Smooth muscle cell (in vitro differentiated cells): ENCODE measurements around the gene UQCRC2. TPM values are rescaled to one million over a fixed set of nuclear protein-coding genes. Genes with fewer than 3 reads are reported as not detected.

Source experiments
- DNase-seq: peaks from one replicate; lab custom pipeline; 2025; ENCODE audit not compliant: unreplicated experiment; lab: John Stamatoyannopoulos, UW
- H2AFZ ChIP-seq: fragments of 200-600 bp; sonication (generic); 2 replicates; pipeline ENCODE4 v1.6.0; 2016; ENCODE audit warnings: antibody characterized with exemption, low read depth, mild to moderate bottlenecking
- H3F3A ChIP-seq: fragments of 200-600 bp; sonication (generic); 2 replicates; pipeline ENCODE4 v1.6.0; 2017; ENCODE audit warnings: antibody characterized with exemption, low read depth
- H3K27ac ChIP-seq: fragments of 200-600 bp; sonication (generic); 2 replicates; pipeline ENCODE4 v1.5.1; 2016; ENCODE audit warnings: low read depth, mild to moderate bottlenecking
- H3K27me3 ChIP-seq: fragments of 200-600 bp; sonication (generic); 2 replicates; pipeline ENCODE4 v1.6.1; 2016; ENCODE audit warnings: low read depth, mild to moderate bottlenecking
- H3K36me3 ChIP-seq: fragments of 200-600 bp; sonication (generic); 2 replicates; pipeline ENCODE4 v1.5.1; 2016; ENCODE audit warnings: low read depth
- H3K4me1 ChIP-seq: fragments of 200-600 bp; sonication (generic); 2 replicates; pipeline ENCODE4 v1.5.1; 2016; ENCODE audit warnings: low read depth
- H3K4me2 ChIP-seq: fragments of 200-600 bp; sonication (generic); 2 replicates; pipeline ENCODE4 v1.6.0; 2016; ENCODE audit warnings: mild to moderate bottlenecking
- H3K4me3 ChIP-seq: fragments of 200-600 bp; sonication (generic); 2 replicates; pipeline ENCODE4 v1.5.1; 2016; ENCODE audit warnings: mild to moderate bottlenecking
- H3K79me2 ChIP-seq: fragments of 200-600 bp; sonication (generic); 2 replicates; pipeline ENCODE4 v1.6.0; 2016; ENCODE audit warnings: low read depth, mild to moderate bottlenecking
- H3K9ac ChIP-seq: fragments of 200-600 bp; sonication (generic); 2 replicates; pipeline ENCODE4 v1.6.0; 2016; ENCODE audit warnings: low read depth
- H3K9me3 ChIP-seq: fragments of 200-600 bp; sonication (generic); replicated peaks from 2 replicates; pipeline ENCODE4 v1.5.1; 2016; ENCODE audit warnings: low read depth
- H4K20me1 ChIP-seq: fragments of 200-600 bp; sonication (generic); 2 replicates; pipeline ENCODE4 v1.6.0; 2016; ENCODE audit warnings: low read depth
- WGBS: methylation state at CpG from one replicate; pipeline ENCODE4 v1.1.7; 2016; ENCODE audit warnings: low lambda C conversion rate; 5-methylcytosine and 5-hydroxymethylcytosine counted together
- polyA plus RNA-seq: library from polyadenylated mRNA; unstranded; fragments of >200 nt; fragmentation: Nextera tagmentation; extraction: Ambion mirVana; gene quantifications from 2 replicates; pipeline ENCODE4 v1.2.1, GENCODE V29; 2016
- total RNA-seq: library from RNA; depleted of rRNA; stranded (reverse); fragments of >200 nt; gene quantifications from 2 replicates; pipeline ENCODE4 v1.2.3, GENCODE V29; 2014
- TF ChIP-seq, protein P1 (sequence below): fragments of 200-600 bp; sonication (generic); IDR thresholded peaks from 2 replicates; pipeline ENCODE4 v1.5.1; 2017; ENCODE audit warnings: borderline replicate concordance, mild to moderate bottlenecking, antibody characterized with exemption; ENCODE audit not compliant: insufficient read depth, poor library complexity, severe bottlenecking

The UQCRC2 gene
- total and polyA plus RNA-seq, 2 experiments from 2014 or later: 103 to 115 TPM

DNA sequence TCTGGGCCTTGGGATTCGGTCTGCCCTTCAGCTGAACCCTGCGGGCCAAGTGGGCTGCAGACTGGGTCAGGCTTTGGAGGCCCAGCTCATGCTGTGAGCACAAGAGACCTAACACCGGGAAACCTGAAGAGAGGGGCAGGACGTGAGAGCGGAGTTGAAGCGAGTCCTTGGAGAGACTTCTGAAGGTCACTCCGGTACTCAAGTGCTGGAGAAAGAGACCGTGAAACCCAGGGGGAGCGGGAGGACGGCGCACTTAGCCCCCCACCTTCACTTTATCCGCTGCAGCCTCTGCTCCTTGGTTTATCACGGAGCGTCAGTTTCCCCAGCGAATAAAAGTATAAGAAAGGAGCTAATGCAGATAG is 361 bp downstream of the UQCRC2 start:
- no peaks in the 10 kb centered on the region for H3K9me3 ChIP-seq
- peak overlapping the region; percentile 99 for H3K9ac ChIP-seq
- TF ChIP-seq, protein P1, sequence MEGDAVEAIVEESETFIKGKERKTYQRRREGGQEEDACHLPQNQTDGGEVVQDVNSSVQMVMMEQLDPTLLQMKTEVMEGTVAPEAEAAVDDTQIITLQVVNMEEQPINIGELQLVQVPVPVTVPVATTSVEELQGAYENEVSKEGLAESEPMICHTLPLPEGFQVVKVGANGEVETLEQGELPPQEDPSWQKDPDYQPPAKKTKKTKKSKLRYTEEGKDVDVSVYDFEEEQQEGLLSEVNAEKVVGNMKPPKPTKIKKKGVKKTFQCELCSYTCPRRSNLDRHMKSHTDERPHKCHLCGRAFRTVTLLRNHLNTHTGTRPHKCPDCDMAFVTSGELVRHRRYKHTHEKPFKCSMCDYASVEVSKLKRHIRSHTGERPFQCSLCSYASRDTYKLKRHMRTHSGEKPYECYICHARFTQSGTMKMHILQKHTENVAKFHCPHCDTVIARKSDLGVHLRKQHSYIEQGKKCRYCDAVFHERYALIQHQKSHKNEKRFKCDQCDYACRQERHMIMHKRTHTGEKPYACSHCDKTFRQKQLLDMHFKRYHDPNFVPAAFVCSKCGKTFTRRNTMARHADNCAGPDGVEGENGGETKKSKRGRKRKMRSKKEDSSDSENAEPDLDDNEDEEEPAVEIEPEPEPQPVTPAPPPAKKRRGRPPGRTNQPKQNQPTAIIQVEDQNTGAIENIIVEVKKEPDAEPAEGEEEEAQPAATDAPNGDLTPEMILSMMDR: no peak

DNA sequence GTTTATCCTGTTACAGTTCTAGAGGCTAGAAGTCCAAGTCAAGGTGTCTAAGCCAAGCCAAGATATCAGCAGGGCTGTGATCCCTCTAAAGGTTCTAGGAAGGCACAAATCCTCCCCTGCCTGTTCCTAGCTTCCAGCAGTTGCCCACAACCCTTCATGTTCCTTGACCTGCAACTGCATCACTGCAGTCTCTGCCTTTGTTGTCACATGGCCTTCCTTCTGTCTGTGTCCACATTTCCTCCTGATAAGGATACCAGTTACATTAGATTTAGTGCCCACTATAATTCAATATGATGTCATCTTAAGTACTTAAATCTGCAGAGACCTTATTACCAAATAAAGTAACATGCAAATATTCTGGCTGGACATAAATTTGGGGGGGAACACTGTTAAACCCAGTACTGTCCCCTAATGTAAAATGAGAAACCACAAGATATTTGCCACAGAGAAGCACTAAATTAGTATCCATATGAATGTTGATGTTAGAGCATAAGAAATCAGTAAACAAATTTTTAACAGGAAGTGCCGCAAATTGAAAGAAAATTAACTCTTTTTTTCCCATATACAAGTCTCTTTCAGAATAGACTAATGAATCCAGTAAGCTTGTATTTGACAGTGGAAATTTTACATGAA is 4.7 kb downstream of the UQCRC2 start:
- Histone ChIP-seq H3K4me2 (no peak overlapping the region), H3K36me3 (peaks cover 31% of the 10 kb centered on the region), H3K27ac (no peak overlapping the region), H3F3A (no peaks in the 10 kb centered on the region), H3K27me3 (no peaks in the 10 kb centered on the region), H3K9me3 (no peaks in the 10 kb centered on the region), H3K9ac (no peak overlapping the region), H4K20me1 (peaks cover 26% of the 10 kb centered on the region), H3K4me3 (no peak overlapping the region), H3K4me1 (peaks cover 9% of the 10 kb centered on the region), H2AFZ (no peak overlapping the region), H3K79me2 (peaks cover 36% of the 10 kb centered on the region)
- TF ChIP-seq, protein P1: no peak
- 97% methylated on average over 1 of the region's 1 CpG for WGBS
- no peak for DNase-seq

More for the DNA sequence above, 361 bp downstream of the UQCRC2 start:
- Histone ChIP-seq H3K4me3 (peak overlapping the region; percentile 98), H3K27ac (peak overlapping the region; percentile 96), H3K27me3 (no peaks in the 10 kb centered on the region), H3K36me3 (peaks cover 14% of the 10 kb centered on the region), H3K79me2 (peaks cover 55% of the 10 kb centered on the region), H4K20me1 (peaks cover 26% of the 10 kb centered on the region), H2AFZ (peak overlapping the region; percentile 100), H3K4me2 (peak overlapping the region; percentile 97), H3F3A (no peaks in the 10 kb centered on the region), H3K4me1 (peaks cover 9% of the 10 kb centered on the region)
- DNase-seq: no peak
- 1% methylated on average over 15 of the region's 15 CpGs for WGBS

DNA sequence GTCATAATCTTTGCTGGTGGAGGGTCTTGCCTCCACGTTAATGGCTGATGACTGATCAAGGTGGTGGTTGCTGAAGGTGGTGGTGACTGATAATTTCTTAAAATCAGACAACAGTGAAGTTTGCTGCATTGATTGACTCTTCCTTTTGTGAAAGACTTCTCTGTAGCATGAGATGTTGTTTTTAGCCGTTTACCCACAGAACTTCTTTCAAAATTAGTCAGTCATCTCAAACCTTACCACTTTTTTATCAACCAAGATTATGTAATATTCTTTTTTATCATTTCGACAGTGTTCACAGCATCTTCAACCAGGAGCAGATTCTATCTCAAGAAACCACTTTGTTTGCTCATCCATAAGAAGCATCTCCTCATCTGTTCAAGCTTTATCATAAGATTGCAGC is 5.9 kb downstream of the UQCRC2 start:
- H3K36me3 ChIP-seq: peaks cover 31% of the 10 kb centered on the region
- no peak overlapping the region for H3K4me2 ChIP-seq
- H3K79me2 ChIP-seq: peaks cover 28% of the 10 kb centered on the region
- H3K27ac ChIP-seq: no peak overlapping the region
- no peaks in the 10 kb centered on the region for H3F3A ChIP-seq
- H3K9me3 ChIP-seq: no peaks in the 10 kb centered on the region
- H3K4me1 ChIP-seq: peaks cover 6% of the 10 kb centered on the region
- no peak for DNase-seq
- no peaks in the 10 kb centered on the region for H3K27me3 ChIP-seq
- WGBS: 99% methylated on average over 3 of the region's 3 CpGs
- no peak overlapping the region for H2AFZ ChIP-seq
- peaks cover 26% of the 10 kb centered on the region for H4K20me1 ChIP-seq
- H3K9ac ChIP-seq: no peak overlapping the region
- TF ChIP-seq, protein P1: no peak
- no peak overlapping the region for H3K4me3 ChIP-seq

DNA sequence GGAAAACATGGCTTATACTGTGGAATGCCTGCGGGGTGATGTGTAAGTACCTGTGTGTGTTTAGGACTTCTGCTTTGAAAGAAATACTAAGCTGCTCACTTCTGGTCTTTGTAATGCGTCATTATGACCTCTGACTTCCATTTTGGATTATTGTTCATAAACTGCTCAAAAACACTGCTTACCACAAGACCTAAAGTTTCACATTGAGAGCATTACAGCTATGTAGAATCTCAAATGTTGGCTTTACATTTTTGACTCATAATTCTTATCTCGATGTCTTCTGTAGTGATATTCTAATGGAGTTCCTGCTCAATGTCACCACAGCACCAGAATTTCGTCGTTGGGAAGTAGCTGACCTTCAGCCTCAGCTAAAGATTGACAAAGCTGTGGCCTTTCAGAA is 9.3 kb downstream of the UQCRC2 start:
- no peak overlapping the region for H3K9ac ChIP-seq
- no peak for DNase-seq
- no peaks in the 10 kb centered on the region for H3K27me3 ChIP-seq
- H3K4me3 ChIP-seq: no peak overlapping the region
- H3K79me2 ChIP-seq: no peaks in the 10 kb centered on the region
- H4K20me1 ChIP-seq: peaks cover 9% of the 10 kb centered on the region
- no peaks in the 10 kb centered on the region for H3K4me1 ChIP-seq
- H2AFZ ChIP-seq: no peak overlapping the region
- H3K27ac ChIP-seq: no peak overlapping the region
- H3K4me2 ChIP-seq: no peak overlapping the region
- no peaks in the 10 kb centered on the region for H3K9me3 ChIP-seq
- TF ChIP-seq, protein P1: no peak
- 94% methylated on average over 5 of the region's 5 CpGs for WGBS
- H3K36me3 ChIP-seq: peaks cover 56% of the 10 kb centered on the region
- no peaks in the 10 kb centered on the region for H3F3A ChIP-seq
